Hepatocyte (in vitro differentiated cells): ENCODE results near the gene XPNPEP2.

Source experiments
- CTCF ChIP-seq: fragments of 200-600 bp; sonication (generic); IDR thresholded peaks from 2 replicates; pipeline ENCODE4 v1.5.1; 2016; ENCODE audit warnings: antibody characterized with exemption, mild to moderate bottlenecking; ENCODE audit not compliant: poor library complexity
- EZH2 ChIP-seq: fragments of 200-600 bp; sonication (generic); IDR thresholded peaks from 2 replicates; pipeline ENCODE4 v1.6.1; 2016; ENCODE audit warnings: antibody characterized with exemption, mild to moderate bottlenecking, borderline replicate concordance

GRCh38 chrX:129787336-129788055, 48.7 kb downstream of the XPNPEP2 start:
- TF ChIP-seq CTCF: no peak
- TF ChIP-seq EZH2: no peak
